SU-DHL-6 (cell line): ENCODE data around the gene ANKFY1.

Experiments
- EZH2phosphoT487 ChIP-seq: fragments of 200-600 bp; sonication (generic), shearing (Covaris generic); conservative IDR thresholded peaks from 2 replicates; pipeline ENCODE4 v1.6.1; 2018; ENCODE audit warnings: mild to moderate bottlenecking, antibody characterized with exemption, low read length, moderate library complexity, mixed read lengths
- TF ChIP-seq, protein P1 (sequence below): fragments of 200-600 bp; sonication (generic); IDR thresholded peaks from one replicate; pipeline ENCODE4 v1.5.1; 2017; ENCODE audit warnings: antibody characterized with exemption, mild to moderate bottlenecking, low read length, moderate library complexity; ENCODE audit not compliant: insufficient read depth, poor library complexity, severe bottlenecking

- TF ChIP-seq, protein P1, sequence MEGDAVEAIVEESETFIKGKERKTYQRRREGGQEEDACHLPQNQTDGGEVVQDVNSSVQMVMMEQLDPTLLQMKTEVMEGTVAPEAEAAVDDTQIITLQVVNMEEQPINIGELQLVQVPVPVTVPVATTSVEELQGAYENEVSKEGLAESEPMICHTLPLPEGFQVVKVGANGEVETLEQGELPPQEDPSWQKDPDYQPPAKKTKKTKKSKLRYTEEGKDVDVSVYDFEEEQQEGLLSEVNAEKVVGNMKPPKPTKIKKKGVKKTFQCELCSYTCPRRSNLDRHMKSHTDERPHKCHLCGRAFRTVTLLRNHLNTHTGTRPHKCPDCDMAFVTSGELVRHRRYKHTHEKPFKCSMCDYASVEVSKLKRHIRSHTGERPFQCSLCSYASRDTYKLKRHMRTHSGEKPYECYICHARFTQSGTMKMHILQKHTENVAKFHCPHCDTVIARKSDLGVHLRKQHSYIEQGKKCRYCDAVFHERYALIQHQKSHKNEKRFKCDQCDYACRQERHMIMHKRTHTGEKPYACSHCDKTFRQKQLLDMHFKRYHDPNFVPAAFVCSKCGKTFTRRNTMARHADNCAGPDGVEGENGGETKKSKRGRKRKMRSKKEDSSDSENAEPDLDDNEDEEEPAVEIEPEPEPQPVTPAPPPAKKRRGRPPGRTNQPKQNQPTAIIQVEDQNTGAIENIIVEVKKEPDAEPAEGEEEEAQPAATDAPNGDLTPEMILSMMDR: no peak
- no peak for TF ChIP-seq EZH2phosphoT487
Measured at GRCh38 chr17:4241535-4241934, 22.2 kb downstream of the ANKFY1 start.
